Fibroblast of the aortic adventitia (primary cell): ENCODE data around the gene NISCH. TPM values are rescaled to one million over a fixed set of nuclear protein-coding genes. Genes with fewer than 3 reads are reported as not detected.
A peak's percentile ranks its signal among the peaks of the same experiment; 100 is the strongest.

Source experiments
- DNase-seq: peaks from one replicate; pipeline ENCODE4 v3.0.0-alpha.2; 2010; ENCODE audit warnings: low read depth
- H3K4me3 ChIP-seq: 2 replicates; pipeline ENCODE4 v1.5.1; 2011; ENCODE audit warnings: low read depth, mild to moderate bottlenecking, control low read depth, low read length, moderate library complexity
- CTCF ChIP-seq: IDR thresholded peaks from 2 replicates; pipeline ENCODE4 v1.5.1; 2011; ENCODE audit warnings: mild to moderate bottlenecking, low read length, control low read depth, inconsistent platforms; ENCODE audit not compliant: insufficient read depth
- total RNA-seq: library from RNA; depleted of rRNA; stranded (reverse); fragments of >200 nt; gene quantifications from 2 replicates; pipeline ENCODE4 v1.2.3, GENCODE V29; 2012; ENCODE audit warnings: low replicate concordance

The NISCH gene
- total RNA-seq, 1 donor, result 52.7 TPM

- TF ChIP-seq CTCF, result no peak
- peak; percentile 80 for DNase-seq
- no peak overlapping the region for H3K4me3 ChIP-seq
These were observed 43.0 kb downstream of the NISCH start for GRCh38 chr3:52498137-52499054.

DNA sequence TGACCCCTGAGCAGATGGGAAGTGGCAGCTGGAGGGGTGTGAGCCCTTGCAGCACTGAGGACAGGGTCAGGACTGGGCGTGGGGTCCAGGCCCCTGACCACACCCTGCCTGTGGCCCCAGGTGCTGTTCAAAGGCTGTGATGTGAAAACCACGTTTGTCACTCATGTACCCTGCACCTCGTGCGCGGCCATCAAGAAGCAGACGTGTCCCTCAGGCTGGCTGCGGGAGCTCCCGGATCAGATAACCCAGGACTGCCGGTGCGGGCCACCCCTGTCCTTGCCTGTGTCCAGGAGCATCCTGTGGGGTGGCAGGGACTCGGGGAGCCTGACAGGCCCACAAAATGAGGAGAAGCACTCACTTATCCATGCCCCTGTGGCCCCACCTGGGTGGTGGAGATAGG is 45.6 kb downstream of the NISCH start:
- no peak for TF ChIP-seq CTCF
- H3K4me3 ChIP-seq, result no peak overlapping the region
- no peak for DNase-seq

DNA sequence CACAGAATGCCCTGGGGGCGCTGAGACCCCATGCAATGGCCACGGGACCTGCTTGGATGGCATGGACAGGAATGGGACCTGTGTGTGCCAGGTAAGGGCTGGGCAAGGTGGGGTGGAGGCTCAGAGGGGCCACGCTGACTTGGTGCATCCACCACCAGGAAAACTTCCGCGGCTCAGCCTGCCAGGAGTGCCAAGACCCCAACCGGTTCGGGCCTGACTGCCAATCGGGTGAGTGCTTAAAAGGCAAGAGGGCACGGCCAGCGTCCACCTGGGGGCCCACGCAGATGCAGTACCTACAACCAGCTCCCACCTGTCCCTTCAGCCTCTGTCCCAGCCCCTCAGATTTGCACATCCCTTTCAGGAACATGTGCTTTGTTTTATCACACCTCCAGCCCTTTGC is 46.6 kb downstream of the NISCH start:
- no peak for TF ChIP-seq CTCF
- H3K4me3 ChIP-seq, result no peak overlapping the region
- DNase-seq, result no peak

- no peak for TF ChIP-seq CTCF
- no peak for DNase-seq
- H3K4me3 ChIP-seq, result no peak overlapping the region
These were observed 47.5 kb downstream of the NISCH start for GRCh38 chr3:52502808-52503350.

DNA sequence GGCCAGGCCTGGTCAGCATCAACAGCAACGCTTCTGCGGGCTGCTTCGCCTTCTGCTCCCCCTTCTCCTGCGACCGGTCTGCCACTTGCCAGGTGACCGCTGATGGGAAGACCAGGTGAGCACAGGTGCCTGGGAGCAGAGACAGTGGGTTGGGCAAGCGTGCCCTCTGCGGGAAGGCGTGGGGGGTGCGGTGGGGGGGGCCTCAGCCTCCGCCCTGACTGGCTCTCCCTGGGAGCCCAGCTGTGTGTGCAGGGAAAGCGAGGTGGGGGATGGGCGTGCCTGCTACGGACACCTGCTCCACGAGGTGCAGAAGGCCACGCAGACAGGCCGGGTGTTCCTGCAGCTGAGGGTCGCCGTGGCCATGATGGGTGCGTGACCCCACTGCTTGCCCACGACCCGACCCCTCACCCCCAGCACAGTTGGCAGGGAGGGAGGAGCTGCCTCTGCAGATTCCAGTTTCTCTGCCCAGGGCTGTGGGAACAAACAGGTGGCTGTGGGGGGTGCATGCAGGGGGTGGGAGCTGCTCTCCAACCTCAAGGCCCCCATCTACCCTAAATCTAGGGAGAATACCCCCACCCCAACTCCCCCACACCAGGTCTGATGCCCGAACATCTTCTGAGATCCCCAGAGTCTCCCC is 48.5 kb downstream of the NISCH start:
- DNase-seq, result no peak
- no peak for TF ChIP-seq CTCF
- H3K4me3 ChIP-seq, result no peak overlapping the region

GRCh38 chr3:52504977-52505376 is 49.6 kb downstream of the NISCH start:
- TF ChIP-seq CTCF, result no peak
- H3K4me3 ChIP-seq, result no peak overlapping the region
- DNase-seq, result no peak
